ENCODE measurements around the gene RECQL.
"Not testable (repeated sequence)": the region's sequence is repeated elsewhere in the genome, so short reads cannot be mapped to it uniquely, and the experiment has no call there.

The RECQL gene

GRCh38 chr12:21478756-21479455, 22.5 kb downstream of the RECQL start:
- H3K9me3 Mint-ChIP-seq: no peaks in the 10 kb centered on the region
- H3K27ac Mint-ChIP-seq: no peak overlapping the region
- peaks cover 29% of the 10 kb centered on the region for H3K36me3 Mint-ChIP-seq (ENCODE audit: low read depth)
- H3K4me3 Mint-ChIP-seq: no peak overlapping the region
- H3K4me1 Mint-ChIP-seq (ENCODE audit: low read depth): peaks cover 3% of the 10 kb centered on the region
- intact Hi-C loops (cut with micrococcal nuclease): no loop called here
- H3K27me3 Mint-ChIP-seq: no peaks in the 10 kb centered on the region

DNA sequence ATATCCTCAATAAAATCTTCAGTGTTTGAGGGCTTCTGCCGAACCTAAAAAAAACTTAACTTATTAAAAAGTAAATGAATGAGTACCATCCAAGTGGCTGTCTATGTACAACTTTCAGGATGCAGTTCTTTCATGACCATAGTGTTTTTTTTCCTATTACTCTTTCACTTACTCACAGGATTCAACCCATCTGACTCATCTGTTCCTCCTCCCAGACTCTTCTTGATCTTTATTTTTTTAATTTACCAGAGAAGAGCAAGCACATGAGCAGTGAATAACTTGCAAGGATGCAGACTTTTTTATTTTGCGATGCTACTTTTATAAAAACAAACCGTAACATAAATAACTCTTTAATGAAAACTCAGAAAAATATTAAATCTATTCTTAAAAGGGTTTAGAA, 24.5 kb downstream of the RECQL start:
- H3K27ac Mint-ChIP-seq: no peak overlapping the region
- peaks cover 48% of the 10 kb centered on the region for H3K36me3 Mint-ChIP-seq (ENCODE audit: low read depth)
- no peaks in the 10 kb centered on the region for H3K27me3 Mint-ChIP-seq
- no peaks in the 10 kb centered on the region for H3K9me3 Mint-ChIP-seq
- H3K4me1 Mint-ChIP-seq (ENCODE audit: low read depth): peaks cover 3% of the 10 kb centered on the region
- intact Hi-C loops (cut with micrococcal nuclease): no loop called here
- H3K4me3 Mint-ChIP-seq: no peak overlapping the region

GRCh38 chr12:21475552-21475951, 25.9 kb downstream of the RECQL start:
- peaks cover 60% of the 10 kb centered on the region for H3K36me3 Mint-ChIP-seq (ENCODE audit: low read depth)
- H3K9me3 Mint-ChIP-seq: no peaks in the 10 kb centered on the region
- no peak overlapping the region for H3K4me3 Mint-ChIP-seq
- intact Hi-C loops (cut with micrococcal nuclease): no loop called here
- peaks cover 3% of the 10 kb centered on the region for H3K4me1 Mint-ChIP-seq (ENCODE audit: low read depth)
- no peak overlapping the region for H3K27ac Mint-ChIP-seq
- no peaks in the 10 kb centered on the region for H3K27me3 Mint-ChIP-seq

GRCh38 chr12:21472197-21472823, 29.1 kb downstream of the RECQL start:
- Mint-ChIP-seq H3K4me3 (no peak overlapping the region), H3K9me3 (no peaks in the 10 kb centered on the region), H3K36me3 (ENCODE audit: low read depth) (peaks cover 84% of the 10 kb centered on the region), H3K27ac (no peak overlapping the region), H3K27me3 (no peaks in the 10 kb centered on the region), H3K4me1 (ENCODE audit: low read depth) (peaks cover 3% of the 10 kb centered on the region)
- intact Hi-C loops (cut with micrococcal nuclease): no loop called here

GRCh38 chr12:21471294-21471693, 30.1 kb downstream of the RECQL start:
- Mint-ChIP-seq H3K27ac (no peak overlapping the region), H3K36me3 (ENCODE audit: low read depth) (peaks cover 77% of the 10 kb centered on the region)

DNA sequence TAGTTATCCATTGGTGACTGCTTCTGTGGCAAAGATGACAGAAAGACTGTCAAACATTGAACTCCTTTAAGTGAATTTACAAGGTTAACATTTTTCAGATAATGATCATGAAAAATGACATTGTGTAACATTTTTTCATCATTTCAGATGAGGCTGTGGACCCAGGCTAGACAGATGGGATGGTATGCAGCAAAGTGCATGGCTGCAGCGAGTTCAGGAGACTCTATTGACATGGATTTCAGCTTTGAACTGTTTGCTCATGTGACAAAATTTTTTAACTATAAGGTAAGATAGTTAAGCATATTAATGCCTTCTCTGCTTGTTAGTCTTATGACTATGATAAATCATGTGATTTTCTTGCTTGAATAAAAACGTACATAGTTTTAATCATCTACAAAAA, 34.1 kb downstream of the RECQL start:
- H3K27me3 Mint-ChIP-seq; intact Hi-C loops (cut with micrococcal nuclease); H3K4me3 Mint-ChIP-seq; H3K27ac Mint-ChIP-seq; H3K4me1 Mint-ChIP-seq (ENCODE audit: low read depth); H3K9me3 Mint-ChIP-seq: not testable (repeated sequence)
- H3K36me3 Mint-ChIP-seq (ENCODE audit: low read depth): peaks cover 79% of the 10 kb centered on the region

More at GRCh38 chr12:21471294-21471693, 30.1 kb downstream of the RECQL start:
- Mint-ChIP-seq H3K4me3 (no peak overlapping the region), H3K27me3 (no peaks in the 10 kb centered on the region), H3K9me3 (no peaks in the 10 kb centered on the region), H3K4me1 (ENCODE audit: low read depth) (peaks cover 3% of the 10 kb centered on the region)
- intact Hi-C loops (cut with micrococcal nuclease): no loop called here

DNA sequence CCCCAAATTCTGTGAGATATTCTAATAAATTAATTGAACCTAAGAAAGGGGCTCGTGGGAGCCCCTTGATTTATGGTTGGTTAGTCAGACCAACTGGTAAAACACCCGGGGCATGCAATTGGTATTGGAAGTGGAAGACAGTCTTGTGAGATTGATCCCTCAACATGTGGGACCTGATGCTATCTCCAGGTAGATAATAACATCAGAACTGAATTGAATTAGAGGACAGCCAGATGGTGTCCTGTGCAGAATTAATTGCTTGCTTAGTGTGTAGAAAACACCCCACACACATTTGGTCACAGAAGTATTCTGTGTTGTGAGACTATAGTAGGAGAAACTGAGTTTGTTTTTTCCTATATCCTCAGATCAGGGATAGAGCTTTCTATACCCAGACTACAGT, 42.0 kb downstream of the RECQL start:
- Mint-ChIP-seq H3K4me3 (no peak overlapping the region), H3K9me3 (no peaks in the 10 kb centered on the region), H3K27me3 (no peaks in the 10 kb centered on the region), H3K27ac (no peak overlapping the region), H3K4me1 (ENCODE audit: low read depth) (no peaks in the 10 kb centered on the region), H3K36me3 (ENCODE audit: low read depth) (peaks cover 71% of the 10 kb centered on the region)
- intact Hi-C loops (cut with micrococcal nuclease): no loop called here

- Mint-ChIP-seq H3K27me3 (no peaks in the 10 kb centered on the region), H3K36me3 (ENCODE audit: low read depth) (peaks cover 56% of the 10 kb centered on the region), H3K4me3 (no peak overlapping the region), H3K27ac (no peak overlapping the region), H3K4me1 (ENCODE audit: low read depth) (no peaks in the 10 kb centered on the region), H3K9me3 (no peaks in the 10 kb centered on the region)
- intact Hi-C loops (cut with micrococcal nuclease): no loop called here
Observed at GRCh38 chr12:21456291-21456780, 45.1 kb downstream of the RECQL start.

GRCh38 chr12:21453312-21453852, 48.1 kb downstream of the RECQL start:
- Mint-ChIP-seq H3K9me3 (no peaks in the 10 kb centered on the region), H3K4me3 (no peak overlapping the region), H3K27me3 (no peaks in the 10 kb centered on the region), H3K4me1 (ENCODE audit: low read depth) (no peaks in the 10 kb centered on the region), H3K27ac (no peak overlapping the region), H3K36me3 (ENCODE audit: low read depth) (peaks cover 63% of the 10 kb centered on the region)
- intact Hi-C loops (cut with micrococcal nuclease): loop anchor here (5.0 kb wide), 1 partner anchor 156 kb away; no protein-coding TSS in a partner anchor

DNA sequence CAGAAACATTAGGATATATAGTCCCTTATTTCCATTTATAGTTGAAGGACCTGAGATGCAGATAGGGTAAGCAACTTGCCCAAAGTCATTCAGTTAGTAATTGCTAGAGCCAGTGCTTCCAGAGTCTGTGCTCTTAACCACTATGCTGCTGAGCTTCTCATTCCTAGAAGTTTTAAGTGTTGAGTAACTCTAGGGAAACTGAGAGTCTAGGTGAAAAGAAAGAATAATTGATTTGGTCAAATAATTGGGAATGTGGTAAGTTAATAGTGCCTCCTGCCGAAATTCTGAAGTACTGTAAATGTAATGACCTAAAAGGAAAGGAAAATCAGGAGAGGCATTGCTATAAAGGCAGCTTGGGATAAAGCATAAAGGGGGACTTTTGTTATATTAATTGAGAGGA, 49.9 kb downstream of the RECQL start:
- Mint-ChIP-seq H3K4me1 (ENCODE audit: low read depth) (no peaks in the 10 kb centered on the region), H3K9me3 (no peaks in the 10 kb centered on the region), H3K36me3 (ENCODE audit: low read depth) (peaks cover 63% of the 10 kb centered on the region), H3K27me3 (no peaks in the 10 kb centered on the region), H3K4me3 (no peak overlapping the region), H3K27ac (no peak overlapping the region)
- intact Hi-C loops (cut with micrococcal nuclease): loop anchor here (5.0 kb wide), 1 partner anchor 154 kb away; no protein-coding TSS in a partner anchor

- intact Hi-C loops (cut with micrococcal nuclease): loop anchor here (5.0 kb wide), 1 partner anchor 43 kb away; no protein-coding TSS in a partner anchor
- H3K9me3 Mint-ChIP-seq: no peaks in the 10 kb centered on the region
- no peaks in the 10 kb centered on the region for H3K27me3 Mint-ChIP-seq
- H3K27ac Mint-ChIP-seq: no peak overlapping the region
- peaks cover 68% of the 10 kb centered on the region for H3K36me3 Mint-ChIP-seq (ENCODE audit: low read depth)
- peaks cover 22% of the 10 kb centered on the region for H3K4me1 Mint-ChIP-seq (ENCODE audit: low read depth)
- H3K4me3 Mint-ChIP-seq: no peak overlapping the region
Observed at GRCh38 chr12:21444193-21445146, 57.0 kb downstream of the RECQL start.

- Mint-ChIP-seq H3K36me3 (ENCODE audit: low read depth) (peaks cover 35% of the 10 kb centered on the region), H3K9me3 (no peaks in the 10 kb centered on the region), H3K4me1 (ENCODE audit: low read depth) (peaks cover 31% of the 10 kb centered on the region), H3K27me3 (peaks cover 13% of the 10 kb centered on the region), H3K4me3 (peak overlapping the region; percentile 95), H3K27ac (no peak overlapping the region)
- intact Hi-C loops (cut with micrococcal nuclease): loop anchor here (5.0 to 10.0 kb wide), 2 partner anchors 142 to 615 kb away; no protein-coding TSS in a partner anchor
Observed at GRCh38 chr12:21439347-21439746, 62.1 kb downstream of the RECQL start.

DNA sequence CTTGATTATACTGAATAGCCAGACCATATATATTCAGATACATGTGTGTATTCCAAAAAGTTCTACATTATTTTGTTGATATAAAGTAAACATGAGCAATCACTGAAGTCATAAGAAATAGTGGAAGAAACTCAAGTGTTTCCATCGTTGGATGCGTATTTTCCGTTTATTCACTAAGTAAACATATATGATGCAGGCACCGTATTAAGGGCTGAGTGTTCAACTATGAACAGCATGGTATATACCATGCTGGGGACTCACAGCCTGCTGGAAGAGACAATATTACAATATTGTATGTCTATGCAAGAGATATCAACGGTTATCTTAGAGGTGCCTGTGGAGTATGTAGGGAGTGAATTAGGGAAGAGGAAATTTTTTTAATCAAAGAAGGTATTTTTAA, 62.8 kb downstream of the RECQL start:
- intact Hi-C loops (cut with micrococcal nuclease): loop anchor here (5.0 to 10.0 kb wide), 2 partner anchors 141 to 616 kb away; no protein-coding TSS in a partner anchor
- H3K9me3 Mint-ChIP-seq: no peaks in the 10 kb centered on the region
- peaks cover 35% of the 10 kb centered on the region for H3K36me3 Mint-ChIP-seq (ENCODE audit: low read depth)
- peak overlapping the region; percentile 95 for H3K4me3 Mint-ChIP-seq
- H3K27ac Mint-ChIP-seq: peak overlapping the region; percentile 96
- peaks cover 31% of the 10 kb centered on the region for H3K4me1 Mint-ChIP-seq (ENCODE audit: low read depth)
- H3K27me3 Mint-ChIP-seq: peaks cover 16% of the 10 kb centered on the region
